Testis (tissue), 2 donors: ENCODE measurements around the gene SOX8.

ENCODE experiments used
- POLR2A ChIP-seq: fragments of 450-650 bp; IDR thresholded peaks from one replicate; pipeline ENCODE4 v1.6.1; 2017; ENCODE audit warnings: antibody characterized with exemption, mild to moderate bottlenecking, moderate library complexity
- TF ChIP-seq, protein P1 (sequence below), 3 experiments: fragments of 450-650 bp in 2 of 3; fragments of 200-600 bp in 1 of 3; sonication (generic) in 1 of 3; IDR thresholded peaks; one replicate each; pipeline ENCODE4 v1.5.1; 2016 to 2019; ENCODE audit warnings: antibody characterized with exemption in 3 of 3, mild to moderate bottlenecking in 2 of 3, moderate library complexity in 1 of 3

DNA sequence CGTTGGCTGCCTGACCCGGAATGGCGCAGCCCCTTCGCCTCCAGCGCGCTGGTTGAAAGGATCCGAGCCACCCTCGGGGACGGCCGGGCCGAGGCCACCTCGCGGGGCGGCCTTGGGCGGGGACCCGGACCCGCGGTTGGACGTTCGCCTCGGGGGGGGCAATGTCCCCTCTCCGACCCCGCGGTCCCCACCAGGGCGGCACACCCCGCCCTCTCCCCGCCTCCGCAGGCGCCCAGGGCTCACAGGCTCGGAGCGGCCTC, 1.0 kb upstream of the SOX8 start:
- no peak for TF ChIP-seq POLR2A
- TF ChIP-seq, protein P1, sequence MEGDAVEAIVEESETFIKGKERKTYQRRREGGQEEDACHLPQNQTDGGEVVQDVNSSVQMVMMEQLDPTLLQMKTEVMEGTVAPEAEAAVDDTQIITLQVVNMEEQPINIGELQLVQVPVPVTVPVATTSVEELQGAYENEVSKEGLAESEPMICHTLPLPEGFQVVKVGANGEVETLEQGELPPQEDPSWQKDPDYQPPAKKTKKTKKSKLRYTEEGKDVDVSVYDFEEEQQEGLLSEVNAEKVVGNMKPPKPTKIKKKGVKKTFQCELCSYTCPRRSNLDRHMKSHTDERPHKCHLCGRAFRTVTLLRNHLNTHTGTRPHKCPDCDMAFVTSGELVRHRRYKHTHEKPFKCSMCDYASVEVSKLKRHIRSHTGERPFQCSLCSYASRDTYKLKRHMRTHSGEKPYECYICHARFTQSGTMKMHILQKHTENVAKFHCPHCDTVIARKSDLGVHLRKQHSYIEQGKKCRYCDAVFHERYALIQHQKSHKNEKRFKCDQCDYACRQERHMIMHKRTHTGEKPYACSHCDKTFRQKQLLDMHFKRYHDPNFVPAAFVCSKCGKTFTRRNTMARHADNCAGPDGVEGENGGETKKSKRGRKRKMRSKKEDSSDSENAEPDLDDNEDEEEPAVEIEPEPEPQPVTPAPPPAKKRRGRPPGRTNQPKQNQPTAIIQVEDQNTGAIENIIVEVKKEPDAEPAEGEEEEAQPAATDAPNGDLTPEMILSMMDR (IDR thresholded peaks at IDR 0.05): no peak
